ENCODE data around the gene RPL13. TPM values are rescaled to one million over a fixed set of nuclear protein-coding genes. Genes with fewer than 3 reads are reported as not detected.

RPL13 gene
- polyA plus RNA-seq, 1 donor from 2014 or later = 2,685 TPM

- H3K4me3 ChIP-seq (ENCODE audit: low read length) = no peak overlapping the region
- no peaks in the 10 kb centered on the region for H3K79me2 ChIP-seq (replicated peaks; ENCODE audit: insufficient read depth, low read length)
- no peak overlapping the region for H3K9ac ChIP-seq (ENCODE audit: low read length)
- no peaks in the 10 kb centered on the region for H3K27me3 ChIP-seq (ENCODE audit: insufficient read depth, low read depth, low read length)
- H3K27ac ChIP-seq (ENCODE audit: low read length) = no peak overlapping the region
- no peaks in the 10 kb centered on the region for H3K9me2 ChIP-seq (ENCODE audit: insufficient read depth, low read length)
- no peak overlapping the region for H3K4me2 ChIP-seq (ENCODE audit: low read length)
- H2AFZ ChIP-seq (ENCODE audit: low read depth, low read length) = no peak overlapping the region
- no peaks in the 10 kb centered on the region for H4K20me1 ChIP-seq (ENCODE audit: insufficient read depth)
- no peak for TF ChIP-seq CTCF (IDR thresholded peaks at IDR 0.05; ENCODE audit: poor library complexity, severe bottlenecking)
- TF ChIP-seq SMC3 (conservative IDR thresholded peaks at IDR 0.05; ENCODE audit: poor library complexity) = no peak
- no peak for TF ChIP-seq POLR2AphosphoS5 (IDR thresholded peaks at IDR 0.05)
- TF ChIP-seq RAD21 (conservative IDR thresholded peaks at IDR 0.05) = no peak
- no peak for TF ChIP-seq REST (IDR thresholded peaks at IDR 0.05; ENCODE audit: borderline replicate concordance)
- TF ChIP-seq MXI1 (conservative IDR thresholded peaks at IDR 0.05; ENCODE audit: poor library complexity, severe bottlenecking) = no peak
- TF ChIP-seq TAF1 (IDR thresholded peaks at IDR 0.05; ENCODE audit: low read depth) = no peak
- no peak for TF ChIP-seq EZH2 (IDR thresholded peaks at IDR 0.05; ENCODE audit: borderline replicate concordance, insufficient read depth, low read length, poor library complexity, severe bottlenecking)
- no peak for TF ChIP-seq EP300 (conservative IDR thresholded peaks at IDR 0.05; ENCODE audit: poor library complexity, severe bottlenecking)
- no peaks in the 10 kb centered on the region for H3K36me3 ChIP-seq (ENCODE audit: insufficient read depth, low read length)
- no peaks in the 10 kb centered on the region for H3K9me3 ChIP-seq (ENCODE audit: low read length)
- H3F3A ChIP-seq (ENCODE audit: insufficient read depth, low read length, poor library complexity, severe bottlenecking) = no peaks in the 10 kb centered on the region
Observed at GRCh38 chr16:89596061-89596689, 35.7 kb downstream of the RPL13 start.

DNA sequence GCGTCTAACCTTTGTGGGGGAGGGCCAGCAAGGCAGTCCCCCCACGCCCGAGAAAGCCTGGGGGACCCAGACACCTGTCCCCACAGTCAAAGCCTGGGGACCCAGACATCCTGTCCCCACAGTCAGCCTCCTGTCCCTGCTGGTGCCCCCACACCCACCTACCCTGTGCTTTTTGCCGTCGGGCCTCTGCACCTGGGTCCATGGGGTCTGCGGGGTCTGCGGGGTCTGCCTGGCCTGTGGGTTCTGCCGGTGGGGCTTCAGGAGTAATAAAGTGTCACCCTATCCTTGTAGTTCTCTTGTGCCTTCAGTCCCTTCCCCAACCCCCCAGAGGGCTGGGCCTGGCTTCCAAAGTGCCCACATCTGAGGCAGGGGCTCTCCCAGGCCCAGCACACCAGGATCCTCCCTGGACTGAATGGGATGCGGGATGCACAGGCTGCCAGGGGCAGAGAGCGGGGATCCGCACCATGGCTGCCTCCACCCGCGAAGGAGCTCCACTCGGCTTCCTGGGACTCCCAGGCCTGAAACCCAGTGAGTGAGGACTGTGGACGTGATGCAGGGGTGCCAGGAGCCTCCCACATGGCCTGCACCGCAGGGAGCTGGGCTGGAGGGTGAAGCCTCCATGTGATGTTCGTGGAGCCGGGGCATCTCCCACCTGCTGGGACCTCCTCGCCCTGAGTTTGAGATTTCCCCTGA, 36.6 kb downstream of the RPL13 start:
- Histone ChIP-seq H3K27ac (ENCODE audit: low read length) (no peak overlapping the region), H3K79me2 (replicated peaks; ENCODE audit: insufficient read depth, low read length) (no peaks in the 10 kb centered on the region), H3K9me2 (ENCODE audit: insufficient read depth, low read length) (no peaks in the 10 kb centered on the region), H3F3A (ENCODE audit: insufficient read depth, low read length, poor library complexity, severe bottlenecking) (no peaks in the 10 kb centered on the region), H3K9ac (ENCODE audit: low read length) (no peak overlapping the region), H3K4me3 (ENCODE audit: low read length) (no peak overlapping the region), H3K36me3 (ENCODE audit: insufficient read depth, low read length) (no peaks in the 10 kb centered on the region), H2AFZ (ENCODE audit: low read depth, low read length) (no peak overlapping the region), H4K20me1 (ENCODE audit: insufficient read depth) (no peaks in the 10 kb centered on the region), H3K9me3 (ENCODE audit: low read length) (no peaks in the 10 kb centered on the region), H3K27me3 (ENCODE audit: insufficient read depth, low read depth, low read length) (no peaks in the 10 kb centered on the region), H3K4me2 (ENCODE audit: low read length) (no peak overlapping the region)
- TF ChIP-seq POLR2AphosphoS5 (IDR thresholded peaks at IDR 0.05) = no peak

Measured in neural cell (in vitro differentiated cells).